ENCODE data around the gene CIC. TPM values are rescaled to one million over a fixed set of nuclear protein-coding genes. Genes with fewer than 3 reads are reported as not detected.

Gene CIC
- total RNA-seq, 2 donors from 2014 or later = 40.5 to 61.0 TPM

DNA sequence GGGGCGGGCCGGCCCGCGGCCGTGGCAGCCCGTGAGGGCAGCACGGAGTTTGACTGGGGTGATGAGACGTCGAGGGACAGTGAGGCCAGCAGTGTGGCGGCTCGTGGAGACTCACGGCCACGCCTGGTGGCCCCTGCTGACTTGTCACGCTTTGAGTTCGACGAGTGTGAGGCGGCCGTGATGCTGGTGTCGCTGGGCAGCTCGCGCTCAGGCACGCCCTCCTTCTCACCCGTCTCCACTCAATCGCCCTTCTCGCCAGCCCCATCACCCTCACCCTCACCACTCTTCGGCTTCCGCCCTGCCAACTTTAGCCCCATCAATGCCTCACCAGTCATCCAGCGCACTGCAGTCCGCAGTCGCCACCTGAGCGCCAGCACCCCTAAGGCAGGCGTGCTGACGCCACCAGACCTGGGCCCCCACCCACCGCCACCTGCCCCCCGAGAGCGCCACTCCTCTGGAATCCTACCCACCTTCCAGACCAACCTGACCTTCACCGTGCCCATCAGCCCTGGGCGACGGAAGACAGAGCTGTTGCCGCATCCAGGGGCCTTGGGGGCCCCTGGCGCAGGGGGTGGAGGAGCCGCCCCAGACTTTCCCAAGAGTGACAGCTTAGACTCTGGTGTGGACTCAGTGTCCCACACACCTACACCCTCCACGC lies 4.5 kb downstream of the CIC start:
- H3K36me3 ChIP-seq (replicated peaks in 1 of 2; ENCODE audit: insufficient read depth in 1 of 2, low read depth in 2 of 2) = no peaks in the 10 kb centered on the region
- H3K27me3 ChIP-seq = no peaks in the 10 kb centered on the region
- no peak for DNase-seq
- no peaks in the 10 kb centered on the region for H3K9me3 ChIP-seq
- H3K4me3 ChIP-seq = no peak overlapping the region
- no peak for ATAC-seq
- WGBS, 2 donors = 94 to 96% methylated on average over 37 to 43 of the region's 43 CpGs
- intact Hi-C loops (cut with DNase I) = no loop called here
- TF ChIP-seq, protein P1, sequence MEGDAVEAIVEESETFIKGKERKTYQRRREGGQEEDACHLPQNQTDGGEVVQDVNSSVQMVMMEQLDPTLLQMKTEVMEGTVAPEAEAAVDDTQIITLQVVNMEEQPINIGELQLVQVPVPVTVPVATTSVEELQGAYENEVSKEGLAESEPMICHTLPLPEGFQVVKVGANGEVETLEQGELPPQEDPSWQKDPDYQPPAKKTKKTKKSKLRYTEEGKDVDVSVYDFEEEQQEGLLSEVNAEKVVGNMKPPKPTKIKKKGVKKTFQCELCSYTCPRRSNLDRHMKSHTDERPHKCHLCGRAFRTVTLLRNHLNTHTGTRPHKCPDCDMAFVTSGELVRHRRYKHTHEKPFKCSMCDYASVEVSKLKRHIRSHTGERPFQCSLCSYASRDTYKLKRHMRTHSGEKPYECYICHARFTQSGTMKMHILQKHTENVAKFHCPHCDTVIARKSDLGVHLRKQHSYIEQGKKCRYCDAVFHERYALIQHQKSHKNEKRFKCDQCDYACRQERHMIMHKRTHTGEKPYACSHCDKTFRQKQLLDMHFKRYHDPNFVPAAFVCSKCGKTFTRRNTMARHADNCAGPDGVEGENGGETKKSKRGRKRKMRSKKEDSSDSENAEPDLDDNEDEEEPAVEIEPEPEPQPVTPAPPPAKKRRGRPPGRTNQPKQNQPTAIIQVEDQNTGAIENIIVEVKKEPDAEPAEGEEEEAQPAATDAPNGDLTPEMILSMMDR (IDR thresholded peaks at IDR 0.05) = no peak
- TF ChIP-seq POLR2A (IDR thresholded peaks at IDR 0.05) = no peak
- H3K4me1 ChIP-seq = peaks cover 70% of the 10 kb centered on the region
- H3K27ac ChIP-seq = no peak overlapping the region

GRCh38 chr19:42274065-42274682 lies 5.1 kb downstream of the CIC start:
- ATAC-seq (no peak), DNase-seq (no peak)
- no peak overlapping the region for H3K27ac ChIP-seq
- TF ChIP-seq, protein P1 (IDR thresholded peaks at IDR 0.05) = no peak
- H3K4me3 ChIP-seq = no peak overlapping the region
- no peaks in the 10 kb centered on the region for H3K9me3 ChIP-seq
- H3K4me1 ChIP-seq = peaks cover 77% of the 10 kb centered on the region
- intact Hi-C loops (cut with DNase I) = no loop called here
- H3K36me3 ChIP-seq (replicated peaks in 1 of 2; ENCODE audit: insufficient read depth in 1 of 2, low read depth in 2 of 2) = no peaks in the 10 kb centered on the region
- WGBS, 2 donors = 91 to 94% methylated on average over 19 of the region's 22 CpGs
- H3K27me3 ChIP-seq = no peaks in the 10 kb centered on the region

GRCh38 chr19:42275103-42275502 lies 6.1 kb downstream of the CIC start:
- no peak for ATAC-seq
- no peak for DNase-seq
- intact Hi-C loops (cut with DNase I) = no loop called here
- Histone ChIP-seq H3K4me1 (peaks cover 77% of the 10 kb centered on the region), H3K9me3 (no peaks in the 10 kb centered on the region), H3K27ac (no peak overlapping the region), H3K27me3 (no peaks in the 10 kb centered on the region), H3K4me3 (no peak overlapping the region), H3K36me3 (replicated peaks in 1 of 2; ENCODE audit: insufficient read depth in 1 of 2, low read depth in 2 of 2) (no peaks in the 10 kb centered on the region)
- 62 to 63% methylated on average over 7 of the region's 7 CpGs for WGBS, 2 donors
- no peak for TF ChIP-seq POLR2A (IDR thresholded peaks at IDR 0.05)
- TF ChIP-seq, protein P1 (IDR thresholded peaks at IDR 0.05) = no peak

DNA sequence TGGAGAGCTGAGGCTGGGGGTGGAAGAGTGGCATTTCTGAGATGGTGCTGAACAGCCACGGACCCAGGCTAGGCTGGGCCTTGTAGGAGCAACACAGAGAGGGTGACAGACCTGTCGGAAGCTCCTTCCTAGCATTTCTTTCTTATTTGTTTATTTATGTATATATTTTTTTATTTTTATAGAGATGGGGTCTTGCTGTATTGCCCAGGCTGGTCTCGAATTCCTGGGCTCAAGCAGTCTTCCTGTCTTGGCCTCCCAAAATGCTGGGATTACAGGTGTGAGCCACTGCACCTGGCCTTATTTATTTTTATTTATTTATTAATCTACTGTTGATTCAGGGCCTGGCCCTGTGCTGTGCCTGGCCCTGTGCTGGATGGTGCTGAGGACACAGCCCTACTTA lies 6.5 kb downstream of the CIC start:
- H3K36me3 ChIP-seq (replicated peaks in 1 of 2; ENCODE audit: insufficient read depth in 1 of 2, low read depth in 2 of 2) = no peaks in the 10 kb centered on the region
- WGBS, 2 donors = 88 to 90% methylated on average over 3 of the region's 3 CpGs
- H3K27me3 ChIP-seq = no peaks in the 10 kb centered on the region
- no peaks in the 10 kb centered on the region for H3K9me3 ChIP-seq
- H3K27ac ChIP-seq = no peak overlapping the region
- ATAC-seq (no peak), DNase-seq (no peak)
- H3K4me1 ChIP-seq = peaks cover 76% of the 10 kb centered on the region
- TF ChIP-seq POLR2A (IDR thresholded peaks at IDR 0.05) = no peak
- TF ChIP-seq, protein P1 (IDR thresholded peaks at IDR 0.05) = no peak
- H3K4me3 ChIP-seq = no peak overlapping the region
- intact Hi-C loops (cut with DNase I) = no loop called here

- DNase-seq = no peak
- TF ChIP-seq POLR2A (IDR thresholded peaks at IDR 0.05) = no peak
- TF ChIP-seq, protein P1 (IDR thresholded peaks at IDR 0.05) = no peak
- no peak overlapping the region for H3K27ac ChIP-seq
- H3K4me3 ChIP-seq = no peak overlapping the region
- no peaks in the 10 kb centered on the region for H3K36me3 ChIP-seq (replicated peaks in 1 of 2; ENCODE audit: insufficient read depth in 1 of 2, low read depth in 2 of 2)
- H3K4me1 ChIP-seq = peaks cover 72% of the 10 kb centered on the region
- no peaks in the 10 kb centered on the region for H3K9me3 ChIP-seq
- ATAC-seq = no peak
- no peaks in the 10 kb centered on the region for H3K27me3 ChIP-seq
- intact Hi-C loops (cut with DNase I) = no loop called here
- 53 to 83% methylated on average over 2 to 3 of the region's 3 CpGs for WGBS, 2 donors
Measured at GRCh38 chr19:42276284-42276683, 7.2 kb downstream of the CIC start.

All from body of pancreas (tissue), 4 donors.